Naive thymus-derived CD8-positive, alpha-beta T cell (primary cell): ENCODE measurements around the gene FOXO6. TPM values are rescaled to one million over a fixed set of nuclear protein-coding genes. Genes with fewer than 3 reads are reported as not detected.

Source experiments
- ATAC-seq, 2 donors: fragments of 150-1000 bp; cut with Tn5 transposase in 1 of 2; sonication (Bioruptor Pico), chemical (Tn5 transposase) in 1 of 2; 1 replicate in 1 of 2; 2 replicates in 1 of 2; pipeline ENCODE4 v1.10.0; 2021; ENCODE audit warnings: mild to moderate bottlenecking in 2 of 2, moderate library complexity in 2 of 2
- POLR2A ChIA-PET: fragments of 350-600 bp; sonication (Branson Sonifier 250); formaldehyde crosslinking; loops from one replicate; lab custom pipeline; 2021; ENCODE audit warnings: antibody characterized with exemption; lab: Charles Lee
- DNase-seq, 10 donors: peaks; one replicate each; pipeline versions ENCODE4 v3.0.0 to v3.0.0-alpha.2; 2020 to 2022
- H3K27ac Mint-ChIP-seq, 10 donors: one replicate each; pipeline ENCODE4 v1.8.0; 2020 to 2022; ENCODE audit warnings: mild to moderate bottlenecking in 10 of 10, mixed read lengths in 10 of 10, moderate library complexity in 4 of 10, inconsistent platforms in 1 of 10
- H3K27me3 Mint-ChIP-seq, 5 donors: one replicate each; pipeline ENCODE4 v1.8.0; 2021 to 2022; ENCODE audit warnings: mixed read lengths in 5 of 5
- H3K36me3 Mint-ChIP-seq, 3 donors: one replicate each; pipeline ENCODE4 v1.8.0; 2020 to 2022; ENCODE audit warnings: mixed read lengths in 3 of 3, mild to moderate bottlenecking in 2 of 3, inconsistent platforms in 1 of 3
- H3K4me1 Mint-ChIP-seq, 4 donors: one replicate each; pipeline ENCODE4 v1.8.0; 2021 to 2022; ENCODE audit warnings: mixed read lengths in 4 of 4
- H3K4me3 Mint-ChIP-seq, 10 donors: one replicate each; pipeline ENCODE4 v1.8.0; 2020 to 2022; ENCODE audit warnings: mild to moderate bottlenecking in 10 of 10, mixed read lengths in 10 of 10, moderate library complexity in 6 of 10, inconsistent platforms in 1 of 10
- H3K9me3 Mint-ChIP-seq, 9 donors: one replicate each; pipeline ENCODE4 v1.8.0; 2020 to 2022; ENCODE audit warnings: mixed read lengths in 9 of 9, mild to moderate bottlenecking in 3 of 9, inconsistent platforms in 1 of 9, moderate library complexity in 1 of 9
- polyA plus RNA-seq, 3 donors: library from polyadenylated mRNA; unstranded; fragments of 300-500 nt; fragmentation: Illumina TruSeq; gene quantifications; one replicate each; pipeline ENCODE4 v1.2.3, GENCODE V29; 2021
- total RNA-seq, 8 experiments: library from RNA in 2 of 8; stranded (reverse) in 2 of 8; gene quantifications; one replicate each; pipeline ENCODE4 v1.2.3 and lab custom pipeline; 2021 to 2026

FOXO6 gene
- total and polyA plus RNA-seq, 5 experiments from 2014 or later, result 0.19 TPM; not detected in 4

DNA sequence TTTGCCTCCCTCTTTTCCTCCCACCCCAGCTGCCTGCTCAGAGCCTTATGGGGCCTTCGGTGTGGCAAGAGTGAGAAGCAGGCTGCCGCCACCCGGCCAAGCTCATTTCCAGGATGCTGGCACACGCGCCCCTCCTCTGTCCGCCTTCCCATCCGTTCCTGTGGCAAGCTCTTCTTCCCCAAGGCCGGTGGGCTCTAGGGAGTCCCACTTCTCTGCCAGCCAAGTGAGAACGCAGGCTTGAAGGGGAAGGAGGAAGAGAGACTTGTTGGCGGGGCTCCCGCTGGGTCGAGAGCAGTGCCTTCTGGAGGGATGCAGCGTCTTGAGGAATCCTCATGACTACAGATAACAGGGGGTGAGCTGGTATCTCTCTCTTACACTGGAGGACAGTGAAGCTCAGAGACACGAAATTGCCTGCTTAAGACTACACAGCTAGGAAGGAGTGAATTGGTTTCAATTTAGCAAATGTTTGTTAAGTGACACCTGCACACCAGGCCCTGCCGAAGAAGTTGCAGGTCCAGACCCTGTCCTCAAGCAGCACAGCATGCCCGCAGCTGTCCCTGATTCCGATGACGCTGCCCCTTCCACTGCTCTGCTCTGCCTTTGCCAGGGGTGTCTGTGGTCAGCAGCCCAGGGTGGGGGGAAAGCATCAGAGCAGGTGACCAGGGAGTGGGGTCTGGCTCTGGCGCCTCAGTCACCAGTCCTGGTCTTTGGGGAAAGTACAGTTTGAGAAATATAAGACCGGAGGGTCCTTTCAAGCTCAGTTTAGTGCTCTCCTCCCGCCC is 40.1 kb upstream of the FOXO6 start:
- no peaks in the 10 kb centered on the region for H3K4me1 Mint-ChIP-seq
- POLR2A ChIA-PET, result no interaction called here

DNA sequence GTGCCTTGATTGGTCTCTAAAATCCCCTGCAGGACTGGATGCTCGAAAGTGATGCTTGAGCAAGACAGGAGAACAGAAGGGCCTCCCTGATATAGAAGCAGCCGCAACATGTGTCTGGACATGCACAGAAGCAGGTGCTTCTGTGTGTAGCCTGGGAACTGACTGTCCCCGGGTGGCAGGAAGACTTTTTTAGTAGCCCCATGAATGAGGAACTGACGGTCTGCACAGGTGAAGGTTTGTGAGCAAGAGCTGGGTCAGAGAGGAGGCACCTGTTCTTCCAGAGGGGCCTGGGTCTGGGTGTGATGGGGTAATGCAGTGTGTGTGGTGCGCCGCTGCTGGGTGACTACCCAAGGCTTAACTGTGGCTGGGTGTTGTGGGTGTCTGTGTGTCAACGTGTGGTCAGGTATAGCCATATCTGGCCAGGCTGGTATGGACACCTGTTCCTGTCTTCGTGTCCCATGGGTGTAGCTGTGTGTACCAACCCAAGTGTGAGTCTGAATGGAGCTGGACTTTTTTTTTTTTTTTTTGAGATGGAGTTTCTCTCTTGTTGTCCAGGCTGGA is 39.1 kb upstream of the FOXO6 start:
- Mint-ChIP-seq H3K27ac (no peak overlapping the region), H3K27me3 (peaks cover 0 to 5% (median 0%) of the 10 kb centered on the region in 5 donors), H3K4me1 (no peaks in the 10 kb centered on the region), H3K9me3 (no peaks in the 10 kb centered on the region), H3K36me3 (no peaks in the 10 kb centered on the region), H3K4me3 (no peak overlapping the region)
- ATAC-seq, result no peak
- POLR2A ChIA-PET, result interaction anchor here (0.7 kb wide), 1 partner anchor 14 kb away, joined by 5 read pairs; no protein-coding TSS in a partner anchor
- DNase-seq, result no peak

More for the DNA sequence above, 40.1 kb upstream of the FOXO6 start:
- no peaks in the 10 kb centered on the region for H3K36me3 Mint-ChIP-seq
- DNase-seq (no peak), ATAC-seq (no peak)
- peak overlapping the region in 1 of 10 donors; percentile 78 for H3K27ac Mint-ChIP-seq
- no peaks in the 10 kb centered on the region for H3K9me3 Mint-ChIP-seq
- H3K27me3 Mint-ChIP-seq, result peaks cover 0 to 5% (median 0%) of the 10 kb centered on the region in 5 donors
- H3K4me3 Mint-ChIP-seq, result no peak overlapping the region

GRCh38 chr1:41322835-41323234 is 38.4 kb upstream of the FOXO6 start:
- H3K27ac Mint-ChIP-seq, result no peak overlapping the region
- no peaks in the 10 kb centered on the region for H3K4me1 Mint-ChIP-seq
- no peaks in the 10 kb centered on the region for H3K36me3 Mint-ChIP-seq
- no peaks in the 10 kb centered on the region for H3K9me3 Mint-ChIP-seq
- H3K27me3 Mint-ChIP-seq, result peaks cover 0 to 5% (median 0%) of the 10 kb centered on the region in 5 donors
- H3K4me3 Mint-ChIP-seq, result no peak overlapping the region
- POLR2A ChIA-PET, result interaction anchor here (0.7 kb wide), 1 partner anchor 13 kb away, joined by 5 read pairs; no protein-coding TSS in a partner anchor
- ATAC-seq (peak in 1 of 2 donors; percentile 73), DNase-seq (peak in 4 of 10 donors; percentile 12 to 27 (median 15))

- no peak for ATAC-seq
- Mint-ChIP-seq H3K27me3 (peaks cover 0 to 5% (median 0%) of the 10 kb centered on the region in 5 donors), H3K9me3 (no peaks in the 10 kb centered on the region), H3K36me3 (no peaks in the 10 kb centered on the region), H3K4me3 (no peak overlapping the region), H3K4me1 (no peaks in the 10 kb centered on the region), H3K27ac (no peak overlapping the region)
- DNase-seq, result no peak
- POLR2A ChIA-PET, result no interaction called here
Measured at GRCh38 chr1:41323243-41323642, 38.0 kb upstream of the FOXO6 start.

DNA sequence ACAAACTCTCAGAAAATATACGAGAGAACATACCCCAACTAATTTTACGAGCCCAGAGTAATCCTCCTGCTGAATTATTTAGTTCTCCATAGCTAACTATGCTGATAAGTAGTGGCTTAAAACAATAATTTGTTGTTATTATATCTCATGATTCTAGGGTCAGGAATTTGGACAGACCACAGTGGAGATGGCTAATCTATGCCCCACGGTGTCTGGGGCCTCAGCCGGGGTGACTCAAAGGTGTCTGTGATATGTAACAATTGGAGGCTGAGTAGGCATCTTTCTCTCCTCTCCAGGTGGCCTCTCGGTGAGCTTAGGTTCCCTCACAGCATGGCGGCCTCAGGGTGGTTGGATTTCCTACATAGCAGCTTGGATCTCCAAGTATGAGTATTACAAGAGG is 35.4 kb upstream of the FOXO6 start:
- Mint-ChIP-seq H3K27me3 (peaks cover 0 to 5% (median 1%) of the 10 kb centered on the region in 5 donors), H3K4me3 (no peak overlapping the region), H3K36me3 (no peaks in the 10 kb centered on the region), H3K27ac (no peak overlapping the region), H3K9me3 (no peaks in the 10 kb centered on the region), H3K4me1 (no peaks in the 10 kb centered on the region)
- ATAC-seq (no peak), DNase-seq (no peak)
- POLR2A ChIA-PET, result no interaction called here

- no peak for ATAC-seq
- Mint-ChIP-seq H3K27ac (no peak overlapping the region), H3K4me1 (no peaks in the 10 kb centered on the region)
Measured at GRCh38 chr1:41327383-41327999, 33.7 kb upstream of the FOXO6 start.

GRCh38 chr1:41328001-41328615 is 33.1 kb upstream of the FOXO6 start:
- H3K4me3 Mint-ChIP-seq, result no peak overlapping the region
- ATAC-seq (no peak), DNase-seq (no peak)
- H3K36me3 Mint-ChIP-seq, result no peaks in the 10 kb centered on the region
- no peak overlapping the region for H3K27ac Mint-ChIP-seq
- H3K9me3 Mint-ChIP-seq, result no peaks in the 10 kb centered on the region
- POLR2A ChIA-PET, result no interaction called here
- peaks cover 0 to 5% (median 2%) of the 10 kb centered on the region in 5 donors for H3K27me3 Mint-ChIP-seq
- no peaks in the 10 kb centered on the region for H3K4me1 Mint-ChIP-seq

More at GRCh38 chr1:41327383-41327999, 33.7 kb upstream of the FOXO6 start:
- DNase-seq, result no peak
- H3K27me3 Mint-ChIP-seq, result peaks cover 0 to 5% (median 0%) of the 10 kb centered on the region in 5 donors
- no peaks in the 10 kb centered on the region for H3K9me3 Mint-ChIP-seq
- POLR2A ChIA-PET, result no interaction called here
- H3K4me3 Mint-ChIP-seq, result no peak overlapping the region
- no peaks in the 10 kb centered on the region for H3K36me3 Mint-ChIP-seq

DNA sequence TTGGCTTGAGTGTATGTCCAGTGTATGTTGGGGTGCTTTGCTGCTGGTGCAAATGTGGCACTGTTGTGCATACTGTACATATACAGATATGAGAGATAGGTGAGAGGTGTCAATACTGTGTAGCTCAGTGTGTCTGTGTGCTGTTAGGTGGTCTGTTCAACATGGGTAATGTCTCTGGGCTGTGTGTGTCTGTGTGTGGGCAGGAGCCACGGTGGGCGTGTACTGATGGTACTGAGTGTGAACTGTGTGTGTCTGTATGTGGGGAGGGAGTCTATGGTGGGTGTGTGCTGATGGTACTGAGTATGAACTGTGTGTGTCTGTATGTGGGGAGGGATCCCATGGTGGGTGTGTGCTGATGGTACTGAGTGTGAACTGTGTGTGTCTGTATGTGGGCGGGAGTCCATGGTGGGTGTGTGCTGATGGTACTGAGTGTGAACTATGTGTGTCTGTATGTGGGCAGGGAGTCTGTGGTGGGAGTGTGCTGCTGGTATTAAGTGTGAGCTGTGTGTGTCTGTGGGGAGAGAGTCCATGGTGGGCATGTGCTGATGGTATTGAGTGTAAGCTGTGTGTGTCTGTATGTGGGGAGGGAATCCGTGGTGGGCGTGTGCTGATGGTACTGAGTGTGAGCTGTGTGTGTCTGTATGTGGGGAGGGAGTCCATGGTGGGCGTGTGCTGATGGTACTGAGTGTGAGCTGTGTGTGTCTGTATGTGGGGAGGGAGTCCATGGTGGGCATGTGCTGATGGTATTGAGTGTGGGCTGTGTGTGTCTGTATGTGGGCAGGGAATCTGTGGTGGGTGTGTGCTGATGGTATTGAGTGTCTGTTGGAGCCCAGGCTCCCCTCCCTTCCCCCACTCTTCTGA is 32.2 kb upstream of the FOXO6 start:
- Mint-ChIP-seq H3K36me3 (no peaks in the 10 kb centered on the region), H3K4me1 (no peaks in the 10 kb centered on the region), H3K9me3 (no peaks in the 10 kb centered on the region), H3K27me3 (peaks cover 0 to 4% (median 0%) of the 10 kb centered on the region in 5 donors), H3K4me3 (no peak overlapping the region), H3K27ac (no peak overlapping the region)
- POLR2A ChIA-PET, result no interaction called here
- DNase-seq (no peak), ATAC-seq (no peak)

- no peak overlapping the region for H3K27ac Mint-ChIP-seq
- POLR2A ChIA-PET, result no interaction called here
- no peak overlapping the region for H3K4me3 Mint-ChIP-seq
- peaks cover 0 to 6% (median under 1%) of the 10 kb centered on the region in 5 donors for H3K27me3 Mint-ChIP-seq
- peaks cover 0 to 7% (median 0%) of the 10 kb centered on the region in 9 donors for H3K9me3 Mint-ChIP-seq
- no peaks in the 10 kb centered on the region for H3K4me1 Mint-ChIP-seq
- DNase-seq (no peak), ATAC-seq (no peak)
- no peaks in the 10 kb centered on the region for H3K36me3 Mint-ChIP-seq
Measured at GRCh38 chr1:41329662-41330587, 31.3 kb upstream of the FOXO6 start.

DNA sequence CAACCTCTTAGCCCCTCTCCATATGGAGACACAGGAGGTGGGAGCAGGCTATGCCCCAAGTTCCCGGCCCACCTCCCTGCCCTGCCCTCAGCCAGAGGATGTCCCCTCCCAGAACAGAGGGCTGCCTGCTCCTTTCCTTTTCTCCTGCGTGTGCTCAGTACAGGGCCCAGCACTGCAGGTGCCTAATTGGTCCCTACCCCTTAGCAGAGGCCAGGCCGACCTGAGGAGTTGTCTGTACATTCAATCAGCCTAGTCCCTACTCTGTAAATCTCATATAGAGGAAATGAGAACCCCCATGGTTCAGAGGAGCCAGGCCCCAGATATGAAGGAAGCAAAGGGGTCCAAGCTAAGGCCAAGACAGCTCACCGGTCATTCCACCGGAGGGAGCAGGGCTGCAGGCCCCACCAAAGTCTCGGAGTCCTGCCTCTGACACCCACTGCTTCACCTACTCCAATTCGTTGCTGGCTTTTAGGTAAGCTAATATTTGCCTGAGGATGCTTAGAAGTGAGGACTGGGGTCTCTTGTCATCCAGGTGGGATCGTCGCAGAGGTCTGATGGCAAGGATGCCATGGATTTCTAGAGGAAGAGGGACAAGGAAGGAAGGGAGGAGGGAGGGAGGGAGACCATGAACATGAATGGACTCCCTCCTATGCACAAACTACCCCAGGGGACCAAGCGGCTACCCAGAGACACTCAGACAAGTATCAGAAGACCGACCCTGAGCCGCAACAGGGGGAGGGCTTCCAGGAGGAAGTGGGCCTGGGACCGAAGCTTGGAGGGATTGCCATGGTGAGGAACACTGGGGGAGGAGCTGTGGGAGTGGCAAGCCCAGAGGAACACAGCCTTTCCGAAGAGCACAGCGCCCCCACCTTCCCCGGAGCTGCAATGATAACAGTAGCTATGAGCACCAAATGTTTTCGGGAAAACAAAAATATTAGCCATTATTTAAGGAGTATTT is 30.4 kb upstream of the FOXO6 start:
- DNase-seq, result no peak
- Mint-ChIP-seq H3K27ac (no peak overlapping the region), H3K27me3 (peaks cover 0 to 11% (median 4%) of the 10 kb centered on the region in 5 donors), H3K4me1 (no peaks in the 10 kb centered on the region), H3K4me3 (no peak overlapping the region), H3K9me3 (peaks cover 0 to 7% (median 3%) of the 10 kb centered on the region in 9 donors), H3K36me3 (no peaks in the 10 kb centered on the region)
- ATAC-seq, result no peak
- POLR2A ChIA-PET, result no interaction called here
